Breast epithelium (tissue), 3 donors: ENCODE measurements around the gene ALG5.

Experiments
- CTCF ChIP-seq, 3 donors: fragments of 450-650 bp; IDR thresholded peaks; one replicate each; pipeline ENCODE4 v1.5.1; 2016 to 2017; ENCODE audit warnings: antibody characterized with exemption in 3 of 3, mild to moderate bottlenecking in 3 of 3, moderate library complexity in 3 of 3
- POLR2AphosphoS5 ChIP-seq, 3 donors: sonication (generic); formaldehyde crosslinking; IDR thresholded peaks; one replicate each; pipeline ENCODE4 v1.6.1; 2017; ENCODE audit warnings: antibody characterized with exemption in 3 of 3

GRCh38 chr13:36992362-36992761 is 6.8 kb downstream of the ALG5 start:
- no peak for TF ChIP-seq CTCF (IDR thresholded peaks at IDR 0.05)
- TF ChIP-seq POLR2AphosphoS5 (IDR thresholded peaks at IDR 0.05): no peak
